Body of pancreas (tissue), 4 donors: Measurements from ENCODE around the gene MYOZ1.

Experiments
- POLR2A ChIP-seq, 3 donors: fragments of 450-650 bp; IDR thresholded peaks; one replicate each; pipeline ENCODE4 v1.6.1; 2016; ENCODE audit warnings: antibody characterized with exemption in 3 of 3, mild to moderate bottlenecking in 2 of 3
- TF ChIP-seq, protein P1 (sequence below), 7 experiments: fragments of 450-650 bp in 4 of 7; fragments of 200-600 bp in 3 of 7; sonication (generic) in 3 of 7; IDR thresholded peaks; one replicate each; pipeline ENCODE4 v1.5.1; 2016 to 2019; ENCODE audit warnings: antibody characterized with exemption in 7 of 7

DNA sequence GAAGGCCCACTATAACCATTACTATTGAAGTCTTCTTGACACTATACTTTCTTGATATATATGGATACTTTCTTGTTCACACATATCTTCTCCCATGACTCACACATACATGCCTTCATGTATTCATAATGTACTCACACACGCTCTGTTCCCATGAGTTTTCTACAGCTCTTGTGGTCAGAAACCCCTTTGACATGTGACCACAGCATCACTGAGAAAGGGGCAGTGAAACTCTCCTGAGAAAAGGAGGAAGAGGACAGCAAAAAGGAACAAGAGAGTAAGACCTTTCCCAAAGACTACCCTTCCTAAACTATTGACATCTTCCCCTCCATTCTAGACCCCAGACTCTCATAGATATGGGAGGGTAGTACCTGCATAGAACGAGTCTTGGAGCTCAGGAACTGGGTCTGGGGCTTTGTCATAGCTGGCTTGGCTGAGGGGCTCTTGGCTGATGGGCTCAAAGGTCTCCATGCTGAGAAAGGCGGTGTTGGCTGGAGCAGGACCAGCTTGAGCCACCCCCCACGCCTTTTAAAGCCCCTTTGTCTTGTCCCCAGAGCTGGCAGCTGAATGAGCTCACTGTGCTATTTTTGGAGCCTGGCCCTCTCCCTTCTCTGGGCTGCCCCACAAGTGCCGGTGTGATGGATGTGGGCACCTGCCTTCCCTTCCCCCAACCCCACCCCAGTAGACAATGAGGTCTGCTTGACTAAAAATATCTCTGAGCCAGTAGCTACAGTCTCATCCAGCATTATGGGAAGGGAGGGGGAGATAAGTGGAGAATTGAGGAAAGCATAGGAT lies 9.5 kb upstream of the MYOZ1 start:
- TF ChIP-seq, protein P1, sequence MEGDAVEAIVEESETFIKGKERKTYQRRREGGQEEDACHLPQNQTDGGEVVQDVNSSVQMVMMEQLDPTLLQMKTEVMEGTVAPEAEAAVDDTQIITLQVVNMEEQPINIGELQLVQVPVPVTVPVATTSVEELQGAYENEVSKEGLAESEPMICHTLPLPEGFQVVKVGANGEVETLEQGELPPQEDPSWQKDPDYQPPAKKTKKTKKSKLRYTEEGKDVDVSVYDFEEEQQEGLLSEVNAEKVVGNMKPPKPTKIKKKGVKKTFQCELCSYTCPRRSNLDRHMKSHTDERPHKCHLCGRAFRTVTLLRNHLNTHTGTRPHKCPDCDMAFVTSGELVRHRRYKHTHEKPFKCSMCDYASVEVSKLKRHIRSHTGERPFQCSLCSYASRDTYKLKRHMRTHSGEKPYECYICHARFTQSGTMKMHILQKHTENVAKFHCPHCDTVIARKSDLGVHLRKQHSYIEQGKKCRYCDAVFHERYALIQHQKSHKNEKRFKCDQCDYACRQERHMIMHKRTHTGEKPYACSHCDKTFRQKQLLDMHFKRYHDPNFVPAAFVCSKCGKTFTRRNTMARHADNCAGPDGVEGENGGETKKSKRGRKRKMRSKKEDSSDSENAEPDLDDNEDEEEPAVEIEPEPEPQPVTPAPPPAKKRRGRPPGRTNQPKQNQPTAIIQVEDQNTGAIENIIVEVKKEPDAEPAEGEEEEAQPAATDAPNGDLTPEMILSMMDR (IDR thresholded peaks at IDR 0.05) = no peak
- TF ChIP-seq POLR2A (IDR thresholded peaks at IDR 0.05) = no peak
